Measurements from ENCODE around the gene EXOG.

EXOG gene

DNA sequence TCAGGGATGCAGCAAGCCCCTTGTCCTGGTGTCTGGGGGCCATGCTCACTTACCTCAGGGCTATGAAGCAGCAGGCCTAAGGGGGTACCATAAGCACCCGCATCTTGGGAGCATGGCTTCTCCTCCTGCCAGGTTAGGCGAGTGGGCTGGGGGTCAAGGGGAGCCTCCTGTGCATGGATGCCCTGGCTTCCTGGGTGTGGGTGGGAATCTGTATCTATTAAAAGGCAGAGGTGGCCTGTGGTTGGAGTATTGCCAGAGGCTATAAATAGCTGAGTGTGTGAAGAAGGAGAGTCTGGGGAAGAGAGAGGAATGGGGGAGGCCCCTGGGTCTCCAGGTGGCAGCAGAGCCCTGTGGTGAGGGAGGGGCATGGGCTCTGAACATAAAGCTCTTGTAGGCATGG is 22.9 kb upstream of the EXOG start:
- DNase-seq: no peak

- DNase-seq: no peak
Measured at GRCh38 chr3:38474928-38475605, 21.1 kb upstream of the EXOG start.

GRCh38 chr3:38475716-38476115 is 20.4 kb upstream of the EXOG start:
- no peak for DNase-seq

- no peak for DNase-seq
Measured at GRCh38 chr3:38476157-38476756, 19.9 kb upstream of the EXOG start.

DNA sequence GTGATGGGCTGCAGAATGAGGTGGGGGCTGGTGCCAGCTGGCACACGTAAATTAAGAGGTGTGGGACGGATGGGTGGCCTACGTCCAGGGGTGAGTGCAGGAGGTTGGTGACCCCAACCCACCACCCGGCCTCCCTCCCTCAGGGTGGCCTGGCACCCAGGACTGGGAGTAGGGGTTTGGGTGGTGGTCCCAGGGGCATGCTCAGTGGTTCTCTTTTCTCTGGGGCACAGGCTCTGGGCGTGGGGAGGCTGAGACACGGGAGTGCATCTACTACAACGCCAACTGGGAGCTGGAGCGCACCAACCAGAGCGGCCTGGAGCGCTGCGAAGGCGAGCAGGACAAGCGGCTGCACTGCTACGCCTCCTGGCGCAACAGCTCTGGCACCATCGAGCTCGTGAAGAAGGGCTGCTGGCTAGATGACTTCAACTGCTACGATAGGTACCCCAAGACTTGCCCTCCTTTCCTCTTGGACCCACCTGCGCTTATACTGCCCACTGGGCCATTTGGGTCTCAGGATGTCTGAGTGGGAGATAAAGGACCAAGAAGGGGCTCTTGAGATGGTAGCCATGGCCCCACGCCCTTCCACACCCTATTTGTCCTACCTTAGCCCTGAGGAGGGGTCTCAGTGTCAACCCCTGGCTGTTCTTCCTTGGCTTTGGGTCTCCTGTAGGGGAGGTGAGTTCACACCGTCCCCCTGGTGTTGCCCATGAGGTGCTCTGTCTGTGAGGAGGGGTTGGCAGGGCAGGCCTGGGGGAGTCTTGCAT is 18.9 kb upstream of the EXOG start:
- DNase-seq: no peak

- no peak for DNase-seq
Measured at GRCh38 chr3:38477839-38478450, 18.2 kb upstream of the EXOG start.

DNA sequence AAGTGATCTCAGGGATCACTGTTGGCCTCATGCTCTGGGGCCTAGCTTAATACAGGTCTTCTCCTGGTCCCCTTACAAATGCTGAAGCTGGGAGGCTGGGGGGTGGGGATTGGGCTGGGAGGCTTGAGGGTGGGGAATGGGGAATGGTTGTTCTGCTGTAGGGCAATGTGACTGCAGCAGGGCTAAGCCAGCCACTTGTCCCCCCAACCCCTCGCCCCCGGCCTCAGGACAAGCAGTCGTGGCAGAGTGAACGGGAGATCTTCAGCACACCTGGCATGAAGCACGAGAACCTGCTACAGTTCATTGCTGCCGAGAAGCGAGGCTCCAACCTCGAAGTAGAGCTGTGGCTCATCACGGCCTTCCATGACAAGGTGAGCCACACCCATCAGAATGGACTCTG is 17.2 kb upstream of the EXOG start:
- DNase-seq: no peak

- peak; percentile 70 for DNase-seq
Measured at GRCh38 chr3:38479431-38480092, 16.6 kb upstream of the EXOG start.

DNA sequence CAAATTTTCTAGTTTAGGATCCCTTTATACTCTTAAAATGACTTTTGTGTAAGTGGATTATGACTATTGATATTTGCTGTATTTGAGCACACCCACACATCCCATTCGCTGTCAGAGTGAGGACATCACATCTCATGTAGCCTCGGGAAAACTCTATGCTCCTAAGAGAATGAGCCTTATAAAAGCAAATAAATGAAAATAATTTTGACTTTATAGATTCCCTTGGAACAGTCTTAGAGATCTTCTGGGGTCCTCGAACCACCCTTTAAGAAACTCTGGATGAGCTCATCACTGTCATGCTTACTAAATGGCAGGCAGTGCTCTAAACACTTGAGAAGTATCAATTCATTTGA is 16.1 kb upstream of the EXOG start:
- no peak for DNase-seq

GRCh38 chr3:38480930-38481329 is 15.2 kb upstream of the EXOG start:
- no peak for DNase-seq

- no peak for DNase-seq
Measured at GRCh38 chr3:38482951-38483350, 13.2 kb upstream of the EXOG start.

DNA sequence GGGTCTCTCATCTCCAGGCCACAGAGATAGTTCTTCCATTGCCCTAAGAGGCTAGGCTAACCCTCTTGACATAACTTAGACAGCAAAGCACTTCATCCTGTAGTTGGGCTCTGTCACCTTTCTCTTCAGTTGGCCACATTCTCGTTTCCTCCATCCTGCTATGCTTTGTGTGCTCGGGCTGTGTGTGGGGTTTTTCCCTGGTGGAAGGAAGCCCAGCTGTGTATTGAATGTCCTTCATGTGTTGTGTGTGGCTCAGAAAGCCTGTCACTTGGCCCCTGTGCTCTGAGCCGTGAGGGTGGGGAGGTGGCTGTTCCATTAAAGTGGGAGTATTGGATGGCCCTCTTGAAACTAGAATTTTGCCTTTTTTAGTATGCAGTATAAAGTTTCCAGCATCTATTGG is 8.8 kb upstream of the EXOG start:
- DNase-seq: no peak

DNA sequence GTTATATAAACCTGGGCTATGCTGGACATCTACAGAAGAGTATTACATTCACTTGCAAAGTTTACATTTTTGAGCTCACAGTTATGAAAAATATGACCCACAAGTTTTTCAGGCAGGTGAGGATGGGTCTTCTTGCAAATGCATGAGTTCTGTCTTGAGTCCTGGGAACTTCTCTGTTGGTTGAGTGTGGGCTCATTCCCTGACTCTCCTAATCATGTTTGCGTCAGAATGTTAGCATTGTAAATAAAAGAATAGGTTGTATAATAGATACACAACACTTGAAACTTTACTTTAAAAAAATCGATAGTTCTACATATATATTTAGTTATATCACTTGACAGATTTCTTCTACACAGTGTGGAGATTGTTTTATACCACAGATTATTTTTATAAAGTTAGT is 7.2 kb upstream of the EXOG start:
- no peak for DNase-seq

- DNase-seq: no peak
Measured at GRCh38 chr3:38489766-38490165, 6.4 kb upstream of the EXOG start.

DNA sequence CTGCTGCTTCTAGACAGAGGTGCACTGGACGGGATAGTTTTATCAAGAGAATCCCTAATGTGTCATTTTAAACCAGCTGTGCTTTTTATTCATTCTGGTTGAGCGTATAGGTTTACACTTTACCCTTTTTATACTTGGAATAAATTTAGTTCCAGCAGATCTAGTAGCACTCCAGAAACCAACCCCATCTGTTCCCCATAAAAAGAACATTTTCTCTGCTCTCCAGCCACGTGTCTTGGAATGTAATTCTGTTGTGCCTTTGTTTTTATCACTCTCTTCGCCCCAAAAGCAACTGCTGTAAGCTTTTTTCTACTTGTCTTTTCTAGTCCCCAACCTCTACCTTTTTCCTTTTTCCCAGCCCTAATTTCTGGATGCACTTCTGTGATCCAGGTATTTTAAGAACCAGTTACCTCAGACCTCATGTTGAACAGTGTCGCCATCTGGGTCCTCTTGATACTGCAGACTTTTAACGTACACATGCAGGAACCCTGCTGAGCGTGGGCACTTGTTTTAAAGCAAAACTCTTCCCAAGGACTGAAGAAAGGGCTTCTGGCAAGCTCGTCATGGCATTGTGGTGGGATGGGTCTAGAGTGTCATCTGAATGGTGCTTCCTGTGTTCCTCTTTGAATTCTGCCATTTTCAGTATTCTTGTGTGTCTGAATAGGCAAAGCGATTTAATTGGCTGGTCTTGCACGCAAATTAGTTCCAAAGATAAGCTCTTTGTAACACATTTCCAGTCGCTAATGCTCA is 5.7 kb upstream of the EXOG start:
- no peak for DNase-seq

- no peak for DNase-seq
Measured at GRCh38 chr3:38491215-38491614, 4.9 kb upstream of the EXOG start.

DNA sequence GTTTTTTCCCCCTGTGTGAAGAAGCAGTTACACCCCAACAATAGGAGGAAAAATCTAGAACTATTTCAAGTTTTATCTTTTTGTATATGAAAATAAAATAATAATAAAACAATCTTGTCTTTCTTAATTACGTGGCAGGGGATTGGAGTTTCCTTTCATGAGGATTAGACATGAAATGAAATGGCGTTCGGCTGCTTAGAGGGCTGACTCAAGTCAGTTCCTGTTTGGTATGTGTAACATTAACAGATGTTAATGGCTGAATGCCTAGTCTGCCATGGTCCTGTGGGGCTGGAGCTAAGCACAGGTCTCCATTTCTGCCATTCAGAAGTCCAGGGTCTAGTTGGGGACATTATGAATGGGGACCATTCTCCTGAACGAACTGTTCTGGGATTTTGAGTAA is 3.1 kb upstream of the EXOG start:
- no peak for DNase-seq

- DNase-seq: no peak
Measured at GRCh38 chr3:38497031-38497430, 891 bp downstream of the EXOG start.

- DNase-seq: no peak
Measured at GRCh38 chr3:38500688-38501417, 4.7 kb downstream of the EXOG start.

DNA sequence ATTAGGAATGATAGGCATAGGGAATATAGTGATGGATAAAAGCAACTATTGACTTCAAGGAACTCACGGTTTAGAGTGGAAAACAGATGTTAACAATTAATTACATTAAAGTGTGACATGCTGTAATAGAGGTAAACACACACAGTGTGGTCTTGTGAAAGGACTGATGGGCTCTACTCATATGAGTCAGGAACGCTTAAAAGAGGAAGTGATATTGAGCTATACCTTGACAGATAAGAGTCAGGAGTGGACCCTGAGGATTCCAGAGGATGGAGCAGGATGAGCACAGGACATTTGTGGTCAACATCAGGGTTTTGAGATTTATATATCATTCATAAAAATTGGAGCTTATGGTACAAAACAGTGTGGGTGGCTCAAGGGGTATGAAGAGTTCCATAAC is 11.0 kb downstream of the EXOG start:
- DNase-seq: no peak

GRCh38 chr3:38509732-38510131 is 13.6 kb downstream of the EXOG start:
- DNase-seq: no peak

GRCh38 chr3:38510631-38511030 is 14.5 kb downstream of the EXOG start:
- no peak for DNase-seq

All from islet precursor cell (in vitro differentiated cells).